HL-60/S4 treated with phorbol 12-myristate 13-acetate at 8.2 ng/mL for 4 days and 3 days (cell line): ENCODE data around the gene COL16A1.

Experiments
- in situ Hi-C: fragments of 300-500 bp; cut with MboI; formaldehyde crosslinking; loops from 2 replicates; pipeline ENCODE4 v1.15.0; 2022; ENCODE audit warnings: low sequenced_read_pairs

The COL16A1 gene

GRCh38 chr1:31615414-31615813 is 88.4 kb downstream of the COL16A1 start:
- in situ Hi-C loops: no loop called here

GRCh38 chr1:31614414-31615005 is 89.3 kb downstream of the COL16A1 start:
- in situ Hi-C loops: no loop called here

DNA sequence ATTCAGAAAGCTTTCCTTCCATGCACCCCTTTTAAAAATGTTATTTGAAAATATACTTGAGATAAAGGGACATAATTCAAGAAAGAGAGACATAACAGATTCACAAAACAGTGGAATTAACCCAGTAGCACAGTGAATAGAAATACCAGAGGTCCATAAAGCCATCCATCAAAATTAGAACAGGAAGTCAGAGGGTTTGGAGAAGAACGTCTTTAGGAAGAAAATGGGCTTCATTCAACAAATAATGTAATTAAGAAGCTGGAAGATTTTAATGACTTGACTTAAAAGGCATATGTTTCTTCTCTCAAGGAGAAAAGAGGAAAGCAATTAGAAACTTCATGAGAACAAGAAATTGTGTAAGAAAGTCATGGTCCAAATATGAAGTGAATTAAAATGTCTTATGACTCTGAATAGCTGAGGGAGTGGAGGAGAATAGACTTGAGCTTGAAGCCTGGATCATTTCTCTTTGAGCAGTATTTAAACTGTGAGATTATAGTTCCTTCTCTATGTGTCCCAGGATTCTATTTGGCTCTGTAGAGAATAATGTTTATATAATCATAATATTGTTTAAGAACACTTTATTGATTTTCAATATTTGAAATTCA is 94.2 kb downstream of the COL16A1 start:
- in situ Hi-C loops: no loop called here

DNA sequence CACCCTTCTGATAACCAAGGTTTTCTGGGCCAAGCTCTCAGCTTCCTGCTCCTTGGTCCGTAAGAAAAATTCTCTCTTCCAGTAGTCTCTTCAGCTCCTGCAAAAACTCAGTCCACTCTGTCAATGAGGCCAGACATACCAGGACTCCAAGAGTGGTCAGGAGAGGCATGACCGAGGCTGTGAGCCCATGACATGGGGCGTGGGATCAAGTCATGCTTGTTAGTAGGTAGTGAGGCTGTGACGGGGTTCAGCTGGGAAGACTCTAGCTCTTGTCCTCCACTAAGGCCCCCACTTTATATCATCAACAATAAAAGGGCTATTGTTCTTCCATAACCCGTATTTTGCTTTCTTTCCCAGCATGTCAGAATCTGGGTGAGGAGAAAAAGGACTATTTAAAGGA is 96.5 kb downstream of the COL16A1 start:
- in situ Hi-C loops: no loop called here

DNA sequence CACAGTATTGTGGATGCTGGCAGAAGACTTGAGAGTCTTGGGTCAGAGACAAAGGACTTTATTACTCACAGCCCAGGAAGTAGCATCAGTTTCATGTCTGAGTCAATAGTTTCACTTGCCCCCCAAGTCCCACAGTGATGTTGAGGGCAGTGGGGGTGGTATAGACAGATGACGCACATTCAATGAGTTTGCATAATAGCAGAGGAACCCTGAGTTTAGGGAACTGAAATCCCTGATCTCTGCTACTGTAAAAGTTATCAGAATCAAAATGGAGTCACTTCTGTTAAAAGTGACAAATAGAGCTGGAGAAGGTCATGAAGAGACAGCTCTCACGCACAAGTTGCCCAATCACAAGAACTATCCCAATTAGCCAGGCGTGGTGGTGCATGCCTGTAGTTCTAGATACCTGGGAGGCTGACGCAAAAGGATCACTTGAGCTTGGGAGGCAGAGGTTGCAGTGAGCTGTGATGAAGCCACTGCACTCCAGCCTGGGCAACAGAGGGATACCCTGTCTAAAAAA is 97.8 kb downstream of the COL16A1 start:
- in situ Hi-C loops: no loop called here
